Panc1 (cell line): ENCODE results near the gene GCH1. TPM values are rescaled to one million over a fixed set of nuclear protein-coding genes. Genes with fewer than 3 reads are reported as not detected.

Experiments
- ATAC-seq: fragments of 200-7000 bp; cut with Tn5 transposase; 2 replicates; pipeline ENCODE4 v1.9.1; 2020; ENCODE audit warnings: mild to moderate bottlenecking, moderate library complexity
- BruUV-seq: library from RNA; stranded (reverse); fragments of 400-500 nt; replicated peaks from 2 replicates; lab custom pipeline; 2021; lab: Mats Ljungman, UMichigan
- CTCF ChIA-PET: fragments of 300-600 bp; sonication (Branson Sonifier 250); formaldehyde crosslinking; loops from one replicate; lab custom pipeline; 2022; ENCODE audit warnings: antibody characterized with exemption; lab: Charles Lee
- POLR2A ChIA-PET: fragments of 300-600 bp; sonication (Branson Sonifier 250); formaldehyde crosslinking; loops from one replicate; lab custom pipeline; 2022; ENCODE audit warnings: antibody characterized with exemption; lab: Charles Lee
- DNase-seq: peaks from one replicate; pipeline ENCODE4 v3.0.0-alpha.2; 2010; ENCODE audit warnings: low read depth, low spot score
- H3K27ac ChIP-seq: 2 replicates; pipeline ENCODE4 v1.5.1; 2011; ENCODE audit warnings: mild to moderate bottlenecking, low read length, inconsistent platforms
- H3K27me3 ChIP-seq: fragments of 200-500 bp; sonication (Bioruptor generic); 2 replicates; pipeline ENCODE4 v1.6.0; 2014; ENCODE audit warnings: low read length, inconsistent platforms; ENCODE audit not compliant: control insufficient read depth, insufficient read depth
- H3K36me3 ChIP-seq: fragments of 200-500 bp; sonication (Bioruptor generic); 2 replicates; pipeline ENCODE4 v1.5.1; 2014; ENCODE audit warnings: inconsistent platforms, mild to moderate bottlenecking, low read length, moderate library complexity; ENCODE audit not compliant: control insufficient read depth, insufficient read depth
- H3K4me1 ChIP-seq: 2 replicates; pipeline ENCODE4 v1.5.1; 2011; ENCODE audit warnings: inconsistent platforms, mild to moderate bottlenecking, low read length, moderate library complexity; ENCODE audit not compliant: control insufficient read depth, insufficient read depth
- H3K4me3 ChIP-seq, 2 experiments: 2 replicates each; pipeline ENCODE4 v1.5.1; 2011 to 2012; ENCODE audit warnings: low read depth in 2 of 2, low read length in 2 of 2, mild to moderate bottlenecking in 2 of 2, inconsistent platforms in 1 of 2, moderate library complexity in 1 of 2
- H3K9me3 ChIP-seq: fragments of 200-500 bp; sonication (Bioruptor generic); 2 replicates; pipeline ENCODE4 v1.5.1; 2014; ENCODE audit warnings: low read depth, mild to moderate bottlenecking, inconsistent platforms, low read length, moderate library complexity; ENCODE audit not compliant: control insufficient read depth, insufficient read depth
- POLR2AphosphoS5 ChIP-seq: IDR thresholded peaks from 2 replicates; pipeline ENCODE4 v1.6.1; 2012; ENCODE audit warnings: mild to moderate bottlenecking, low read depth, low read length, moderate library complexity
- SIN3A ChIP-seq: IDR thresholded peaks from 2 replicates; pipeline ENCODE4 v1.6.1; 2012; ENCODE audit warnings: low read depth, mild to moderate bottlenecking, low read length, moderate library complexity, borderline replicate concordance; ENCODE audit not compliant: insufficient read depth
- TCF7L2 ChIP-seq: IDR thresholded peaks from 2 replicates; pipeline ENCODE4 v1.6.1; 2011; ENCODE audit warnings: mild to moderate bottlenecking, low read depth, low read length, inconsistent platforms
- in situ Hi-C: cut with HindIII; loops from 2 replicates; pipeline ENCODE4 v1.10.0; 2016; ENCODE audit warnings: low sequenced_read_pairs, low pct_unique_long_range_greater_than_20kb
- intact Hi-C: fragments of 100-400 bp; cut with micrococcal nuclease; formaldehyde crosslinking; loops from one replicate; pipeline ENCODE4 v1.10.0; 2022; ENCODE audit not compliant: unreplicated experiment
- total RNA-seq: library from RNA; stranded (reverse); gene quantifications from one replicate; pipeline ENCODE4 v1.2.1, GENCODE V29; 2021; ENCODE audit not compliant: unreplicated experiment
- TF ChIP-seq, protein P1 (sequence below): fragments of 450-650 bp; IDR thresholded peaks from 2 replicates; pipeline ENCODE4 v1.5.1; 2017; ENCODE audit warnings: mild to moderate bottlenecking
- TF ChIP-seq, protein P2 (sequence below), 2 experiments: IDR thresholded peaks; 2 replicates each; pipeline ENCODE4 v1.6.1; 2011 to 2012; ENCODE audit warnings: low read depth in 2 of 2, control low read depth in 1 of 2, low read length in 1 of 2, mild to moderate bottlenecking in 1 of 2, moderate library complexity in 1 of 2; ENCODE audit not compliant: insufficient read depth in 1 of 2

Gene GCH1
- total RNA-seq, 1 experiment from 2014 or later = 3.6 TPM

DNA sequence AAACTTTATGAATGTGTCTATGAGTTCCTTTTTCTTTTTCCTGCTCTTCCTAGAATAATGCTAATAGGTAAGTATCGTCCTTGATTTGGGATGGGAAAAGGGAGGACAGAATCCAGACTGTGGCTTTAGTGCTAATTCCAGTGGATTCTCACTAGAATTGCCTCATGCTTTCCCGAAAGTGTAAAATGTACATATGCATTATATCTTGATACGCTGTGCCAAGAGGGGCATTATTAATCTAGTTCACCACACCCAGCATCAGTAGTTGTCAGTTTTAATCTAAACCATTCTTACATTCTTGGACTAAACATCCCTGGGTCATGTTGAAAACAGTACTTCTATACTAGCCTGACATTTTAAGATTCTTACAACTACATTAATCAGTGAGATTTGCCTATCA, 49.3 kb downstream of the GCH1 start:
- no peak for ATAC-seq
- in situ Hi-C loops (no loop called here), intact Hi-C loops (no loop called here)
- ChIA-PET CTCF (no interaction called here), POLR2A (no interaction called here)
- Histone ChIP-seq H3K4me3 (no peak overlapping the region), H3K4me1 (no peaks in the 10 kb centered on the region), H3K27me3 (no peaks in the 10 kb centered on the region), H3K36me3 (no peaks in the 10 kb centered on the region), H3K9me3 (no peaks in the 10 kb centered on the region), H3K27ac (no peak overlapping the region)
- BruUV-seq = no TSS peak
- no peak for DNase-seq
- no peak for TF ChIP-seq SIN3A

DNA sequence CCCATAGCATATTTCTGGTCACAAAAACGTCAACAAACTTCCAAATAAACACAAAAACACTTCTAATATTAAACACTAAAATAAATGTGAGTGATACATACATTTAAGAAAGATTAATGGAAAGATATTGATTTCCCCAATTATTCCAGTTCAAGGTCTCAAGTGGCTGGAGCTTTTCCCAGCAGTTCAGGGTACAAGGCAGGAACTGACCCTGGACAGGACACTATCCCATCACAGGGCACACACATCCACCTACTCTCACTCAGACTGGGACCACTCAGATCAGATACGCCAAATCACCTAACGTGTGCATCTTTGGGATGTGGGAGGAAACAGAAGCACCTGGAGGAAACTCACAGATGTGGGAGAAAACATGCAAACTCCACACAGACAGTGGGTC, 50.4 kb downstream of the GCH1 start:
- ATAC-seq = no peak
- H3K4me1 ChIP-seq = no peaks in the 10 kb centered on the region
- no TSS peak for BruUV-seq
- H3K27ac ChIP-seq = no peak overlapping the region
- H3K27me3 ChIP-seq = no peaks in the 10 kb centered on the region
- intact Hi-C loops (no loop called here), in situ Hi-C loops (no loop called here)
- H3K36me3 ChIP-seq = no peaks in the 10 kb centered on the region
- ChIA-PET POLR2A (no interaction called here), CTCF (no interaction called here)
- H3K9me3 ChIP-seq = no peaks in the 10 kb centered on the region
- no peak overlapping the region for H3K4me3 ChIP-seq
- TF ChIP-seq TCF7L2 = no peak
- TF ChIP-seq, protein P1, sequence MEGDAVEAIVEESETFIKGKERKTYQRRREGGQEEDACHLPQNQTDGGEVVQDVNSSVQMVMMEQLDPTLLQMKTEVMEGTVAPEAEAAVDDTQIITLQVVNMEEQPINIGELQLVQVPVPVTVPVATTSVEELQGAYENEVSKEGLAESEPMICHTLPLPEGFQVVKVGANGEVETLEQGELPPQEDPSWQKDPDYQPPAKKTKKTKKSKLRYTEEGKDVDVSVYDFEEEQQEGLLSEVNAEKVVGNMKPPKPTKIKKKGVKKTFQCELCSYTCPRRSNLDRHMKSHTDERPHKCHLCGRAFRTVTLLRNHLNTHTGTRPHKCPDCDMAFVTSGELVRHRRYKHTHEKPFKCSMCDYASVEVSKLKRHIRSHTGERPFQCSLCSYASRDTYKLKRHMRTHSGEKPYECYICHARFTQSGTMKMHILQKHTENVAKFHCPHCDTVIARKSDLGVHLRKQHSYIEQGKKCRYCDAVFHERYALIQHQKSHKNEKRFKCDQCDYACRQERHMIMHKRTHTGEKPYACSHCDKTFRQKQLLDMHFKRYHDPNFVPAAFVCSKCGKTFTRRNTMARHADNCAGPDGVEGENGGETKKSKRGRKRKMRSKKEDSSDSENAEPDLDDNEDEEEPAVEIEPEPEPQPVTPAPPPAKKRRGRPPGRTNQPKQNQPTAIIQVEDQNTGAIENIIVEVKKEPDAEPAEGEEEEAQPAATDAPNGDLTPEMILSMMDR = no peak
- TF ChIP-seq, protein P2, sequence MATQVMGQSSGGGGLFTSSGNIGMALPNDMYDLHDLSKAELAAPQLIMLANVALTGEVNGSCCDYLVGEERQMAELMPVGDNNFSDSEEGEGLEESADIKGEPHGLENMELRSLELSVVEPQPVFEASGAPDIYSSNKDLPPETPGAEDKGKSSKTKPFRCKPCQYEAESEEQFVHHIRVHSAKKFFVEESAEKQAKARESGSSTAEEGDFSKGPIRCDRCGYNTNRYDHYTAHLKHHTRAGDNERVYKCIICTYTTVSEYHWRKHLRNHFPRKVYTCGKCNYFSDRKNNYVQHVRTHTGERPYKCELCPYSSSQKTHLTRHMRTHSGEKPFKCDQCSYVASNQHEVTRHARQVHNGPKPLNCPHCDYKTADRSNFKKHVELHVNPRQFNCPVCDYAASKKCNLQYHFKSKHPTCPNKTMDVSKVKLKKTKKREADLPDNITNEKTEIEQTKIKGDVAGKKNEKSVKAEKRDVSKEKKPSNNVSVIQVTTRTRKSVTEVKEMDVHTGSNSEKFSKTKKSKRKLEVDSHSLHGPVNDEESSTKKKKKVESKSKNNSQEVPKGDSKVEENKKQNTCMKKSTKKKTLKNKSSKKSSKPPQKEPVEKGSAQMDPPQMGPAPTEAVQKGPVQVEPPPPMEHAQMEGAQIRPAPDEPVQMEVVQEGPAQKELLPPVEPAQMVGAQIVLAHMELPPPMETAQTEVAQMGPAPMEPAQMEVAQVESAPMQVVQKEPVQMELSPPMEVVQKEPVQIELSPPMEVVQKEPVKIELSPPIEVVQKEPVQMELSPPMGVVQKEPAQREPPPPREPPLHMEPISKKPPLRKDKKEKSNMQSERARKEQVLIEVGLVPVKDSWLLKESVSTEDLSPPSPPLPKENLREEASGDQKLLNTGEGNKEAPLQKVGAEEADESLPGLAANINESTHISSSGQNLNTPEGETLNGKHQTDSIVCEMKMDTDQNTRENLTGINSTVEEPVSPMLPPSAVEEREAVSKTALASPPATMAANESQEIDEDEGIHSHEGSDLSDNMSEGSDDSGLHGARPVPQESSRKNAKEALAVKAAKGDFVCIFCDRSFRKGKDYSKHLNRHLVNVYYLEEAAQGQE (IDR thresholded peaks at IDR 0.05; ENCODE audit: insufficient read depth in 1 of 2, low read depth in 2 of 2, low read length in 1 of 2) = no peak
- TF ChIP-seq SIN3A = no peak
- TF ChIP-seq POLR2AphosphoS5 = no peak
- DNase-seq = no peak

DNA sequence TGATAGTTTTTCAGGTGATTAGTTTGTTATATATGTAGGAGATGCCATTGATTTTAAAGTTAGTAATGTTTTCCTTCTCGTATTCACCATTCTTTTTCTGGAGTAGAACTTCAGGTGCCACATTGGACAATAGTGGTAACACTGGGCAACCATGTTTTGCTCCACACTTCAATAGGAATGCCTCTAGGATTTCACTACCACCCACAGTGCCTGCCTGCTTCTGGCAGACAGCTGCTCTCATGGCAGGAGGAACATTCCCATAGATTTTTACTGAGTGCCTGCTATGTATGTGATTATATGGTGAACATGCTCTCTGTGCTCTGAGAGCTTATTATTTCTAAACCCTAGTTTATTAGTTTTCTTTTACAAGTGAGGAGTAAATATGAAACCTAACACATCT, 53.7 kb downstream of the GCH1 start:
- POLR2A ChIA-PET = no interaction called here

More for the DNA sequence above, 53.7 kb downstream of the GCH1 start:
- Histone ChIP-seq H3K27me3 (no peaks in the 10 kb centered on the region), H3K9me3 (no peaks in the 10 kb centered on the region), H3K4me1 (no peaks in the 10 kb centered on the region), H3K27ac (no peak overlapping the region), H3K4me3 (no peak overlapping the region), H3K36me3 (no peaks in the 10 kb centered on the region)
- ATAC-seq (no peak), DNase-seq (no peak)
- in situ Hi-C loops = no loop called here
- BruUV-seq = no TSS peak
- CTCF ChIA-PET = no interaction called here
- TF ChIP-seq POLR2AphosphoS5 (no peak), SIN3A (no peak), TCF7L2 (no peak)
- TF ChIP-seq, protein P2 (IDR thresholded peaks at IDR 0.05; ENCODE audit: insufficient read depth in 1 of 2, low read depth in 2 of 2, low read length in 1 of 2) = no peak
- TF ChIP-seq, protein P1 = no peak
- intact Hi-C loops = no loop called here
